WTC11 (cell line): ENCODE results near the gene GOLGA3. TPM values are rescaled to one million over a fixed set of nuclear protein-coding genes. Genes with fewer than 3 reads are reported as not detected.

Experiments used
- ATAC-seq: fragments of 200-7000 bp; cut with Tn5 transposase; 2 replicates; pipeline ENCODE4 v1.10.0; 2021; ENCODE audit warnings: mild to moderate bottlenecking, moderate library complexity
- CTCF ChIA-PET: fragments of 300-600 bp; sonication (Branson Sonifier 250); formaldehyde crosslinking; loops from one replicate; lab custom pipeline; 2021; ENCODE audit warnings: antibody characterized with exemption; lab: Charles Lee
- POLR2A ChIA-PET: fragments of 350-600 bp; sonication (Branson Sonifier 250); formaldehyde crosslinking; loops from one replicate; lab custom pipeline; 2021; ENCODE audit warnings: antibody characterized with exemption; lab: Charles Lee
- DNase-seq: peaks from one replicate; pipeline ENCODE4 v3.0.0; 2021; ENCODE audit warnings: low spot score
- H3K27ac Mint-ChIP-seq: 2 replicates; pipeline ENCODE4 v1.8.0; 2021; ENCODE audit warnings: mixed read lengths
- H3K27me3 Mint-ChIP-seq: 2 replicates; pipeline ENCODE4 v1.8.0; 2021; ENCODE audit warnings: low read depth, mild to moderate bottlenecking, moderate library complexity, mixed read lengths
- H3K36me3 Mint-ChIP-seq: 2 replicates; pipeline ENCODE4 v1.8.0; 2021; ENCODE audit warnings: mixed read lengths
- H3K4me1 Mint-ChIP-seq: 2 replicates; pipeline ENCODE4 v1.8.0; 2022; ENCODE audit warnings: mixed read lengths
- H3K4me3 Mint-ChIP-seq: 2 replicates; pipeline ENCODE4 v1.8.0; 2021; ENCODE audit warnings: mild to moderate bottlenecking, moderate library complexity, mixed read lengths
- H3K9me3 Mint-ChIP-seq: 2 replicates; pipeline ENCODE4 v1.8.0; 2021; ENCODE audit warnings: mixed read lengths
- ATF1 ChIP-seq: sonication (generic); formaldehyde crosslinking; IDR thresholded peaks from 2 replicates; pipeline ENCODE4 v1.8.1; 2023; ENCODE audit warnings: mild to moderate bottlenecking, moderate library complexity, missing genetic modification reagents
- EMX1 ChIP-seq: fragments of 250-450 bp; sonication (Bioruptor Pico); IDR thresholded peaks from 2 replicates; pipeline ENCODE4 v1.8.0; 2021; ENCODE audit warnings: mild to moderate bottlenecking
- ESRRA ChIP-seq: sonication (generic); formaldehyde crosslinking; IDR thresholded peaks from 2 replicates; pipeline ENCODE4 v1.8.1; 2022; ENCODE audit warnings: mild to moderate bottlenecking, missing genetic modification reagents, borderline replicate concordance
- ETV6 ChIP-seq: sonication (generic); formaldehyde crosslinking; IDR thresholded peaks from 2 replicates; pipeline ENCODE4 v1.8.1; 2022; ENCODE audit warnings: mild to moderate bottlenecking, missing genetic modification reagents
- FOXK1 ChIP-seq: sonication (generic); formaldehyde crosslinking; IDR thresholded peaks from 2 replicates; pipeline ENCODE4 v1.8.0; 2022; ENCODE audit warnings: mild to moderate bottlenecking, moderate library complexity, missing genetic modification reagents
- GRHL2 ChIP-seq: fragments of 250-450 bp; sonication (Bioruptor Pico); IDR thresholded peaks from 2 replicates; pipeline ENCODE4 v1.8.0; 2022; ENCODE audit warnings: mild to moderate bottlenecking, moderate library complexity; ENCODE audit not compliant: insufficient replicate concordance, severe bottlenecking
- GTF2I ChIP-seq: fragments of 250-450 bp; sonication (Bioruptor Pico); conservative IDR thresholded peaks from 2 replicates; pipeline ENCODE4 v1.4.0; 2021; ENCODE audit warnings: mild to moderate bottlenecking
- JUN ChIP-seq: sonication (generic); formaldehyde crosslinking; IDR thresholded peaks from 2 replicates; pipeline ENCODE4 v1.8.0; 2023; ENCODE audit warnings: mild to moderate bottlenecking, missing genetic modification reagents
- NFATC4 ChIP-seq: fragments of 250-450 bp; sonication (Bioruptor Pico); IDR thresholded peaks from 2 replicates; pipeline ENCODE4 v1.9.0; 2021; ENCODE audit warnings: mild to moderate bottlenecking
- NR2C2 ChIP-seq: sonication (generic); formaldehyde crosslinking; IDR thresholded peaks from 2 replicates; pipeline ENCODE4 v1.8.0; 2022; ENCODE audit warnings: mild to moderate bottlenecking, missing genetic modification reagents
- SMAD3 ChIP-seq: sonication (generic); formaldehyde crosslinking; IDR thresholded peaks from 2 replicates; pipeline ENCODE4 v1.8.0; 2022; ENCODE audit warnings: missing genetic modification reagents, mild to moderate bottlenecking, borderline replicate concordance
- TEAD1 ChIP-seq: sonication (generic); formaldehyde crosslinking; IDR thresholded peaks from 2 replicates; pipeline ENCODE4 v1.8.0; 2022; ENCODE audit warnings: mild to moderate bottlenecking, missing genetic modification reagents
- ZNF121 ChIP-seq: sonication (generic); formaldehyde crosslinking; IDR thresholded peaks from 2 replicates; pipeline ENCODE4 v1.8.0; 2023; ENCODE audit warnings: missing genetic modification reagents
- ZNF416 ChIP-seq: fragments of 250-450 bp; sonication (Bioruptor Pico); IDR thresholded peaks from 2 replicates; pipeline ENCODE4 v1.9.0; 2021; ENCODE audit warnings: mild to moderate bottlenecking, inconsistent platforms
- total RNA-seq: library from RNA; stranded (reverse); gene quantifications from 3 replicates; pipeline ENCODE4 v1.2.3, GENCODE V29; 2021
- TF ChIP-seq, protein P1 (sequence below): sonication (generic); formaldehyde crosslinking; IDR thresholded peaks from 2 replicates; pipeline ENCODE4 v1.8.1; 2022; ENCODE audit warnings: low read depth, missing genetic modification reagents, borderline replicate concordance
- TF ChIP-seq, protein P2 (sequence below): fragments of 250-450 bp; sonication (Bioruptor Pico); IDR thresholded peaks from 2 replicates; pipeline ENCODE4 v1.9.0; 2021; ENCODE audit warnings: mild to moderate bottlenecking, borderline replicate concordance
- TF ChIP-seq, protein P3 (sequence below): fragments of 250-450 bp; sonication (Bioruptor Pico); IDR thresholded peaks from 2 replicates; pipeline ENCODE4 v1.9.0; 2021; ENCODE audit warnings: mild to moderate bottlenecking

GOLGA3 gene
- total RNA-seq, 1 experiment from 2014 or later = 47.8 TPM

DNA sequence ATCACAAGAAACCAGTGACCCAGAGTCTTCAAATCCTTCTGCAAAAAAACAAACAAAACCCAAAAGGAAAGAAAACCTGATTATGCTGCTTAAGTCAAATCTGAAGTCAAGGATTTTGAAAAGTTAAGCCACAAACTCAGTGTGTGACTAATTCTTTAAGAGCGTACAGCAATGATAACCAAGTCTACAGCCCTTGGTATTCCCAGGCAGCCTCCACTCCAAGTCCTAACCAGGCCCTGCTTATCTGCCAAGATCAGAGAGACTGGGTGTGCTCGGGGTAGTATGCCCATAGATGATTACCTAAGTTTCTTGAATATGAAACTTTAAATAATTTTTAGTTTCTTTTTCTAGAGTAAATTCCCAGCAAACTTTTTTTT lies 104.9 kb downstream of the GOLGA3 start (continued):
- TF ChIP-seq NFATC4 = no peak
- TF ChIP-seq, protein P1, sequence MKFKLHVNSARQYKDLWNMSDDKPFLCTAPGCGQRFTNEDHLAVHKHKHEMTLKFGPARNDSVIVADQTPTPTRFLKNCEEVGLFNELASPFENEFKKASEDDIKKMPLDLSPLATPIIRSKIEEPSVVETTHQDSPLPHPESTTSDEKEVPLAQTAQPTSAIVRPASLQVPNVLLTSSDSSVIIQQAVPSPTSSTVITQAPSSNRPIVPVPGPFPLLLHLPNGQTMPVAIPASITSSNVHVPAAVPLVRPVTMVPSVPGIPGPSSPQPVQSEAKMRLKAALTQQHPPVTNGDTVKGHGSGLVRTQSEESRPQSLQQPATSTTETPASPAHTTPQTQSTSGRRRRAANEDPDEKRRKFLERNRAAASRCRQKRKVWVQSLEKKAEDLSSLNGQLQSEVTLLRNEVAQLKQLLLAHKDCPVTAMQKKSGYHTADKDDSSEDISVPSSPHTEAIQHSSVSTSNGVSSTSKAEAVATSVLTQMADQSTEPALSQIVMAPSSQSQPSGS (CRISPR knock-in tag) = no peak
- no peak for TF ChIP-seq ESRRA (CRISPR knock-in tag)
- TF ChIP-seq SMAD3 = no peak
- no peak for TF ChIP-seq ZNF416

DNA sequence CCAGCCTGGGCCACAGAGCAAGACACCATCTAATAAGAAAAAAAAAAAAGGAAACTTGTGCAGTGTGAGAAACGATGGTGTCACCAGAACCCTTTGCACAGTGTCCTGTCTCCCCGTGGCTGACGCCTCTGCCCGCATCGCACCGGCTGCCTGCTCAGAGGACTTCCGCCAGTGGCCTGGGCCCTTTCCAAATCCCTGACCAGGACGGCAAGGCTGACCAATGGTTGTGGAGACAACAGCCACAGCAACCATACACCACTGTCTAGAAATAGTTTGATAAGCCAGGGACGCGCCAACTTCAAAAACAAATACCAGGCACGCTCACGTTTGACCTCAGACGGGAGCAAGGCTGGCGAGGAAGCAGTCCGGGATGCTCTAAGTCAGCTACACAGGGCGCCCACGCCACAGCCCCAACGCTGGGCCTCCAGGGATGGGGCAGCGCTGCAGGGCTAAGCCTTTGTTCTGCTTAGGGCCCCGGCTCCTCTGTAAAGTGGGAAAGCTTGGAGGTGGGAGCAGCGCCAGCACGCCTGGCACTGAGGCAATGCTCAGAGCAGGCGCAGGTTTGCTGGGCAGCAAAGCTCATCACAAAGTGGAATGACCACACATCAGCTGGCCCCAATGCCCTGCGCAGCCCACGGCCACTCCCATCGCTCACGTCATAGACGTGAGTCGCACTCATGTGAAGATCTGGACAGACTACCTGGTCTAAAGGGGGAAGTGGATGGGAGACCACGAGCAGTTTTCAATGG lies 105.5 kb downstream of the GOLGA3 start:
- TF ChIP-seq ATF1 (CRISPR knock-in tag) (no peak), ZNF416 (0 out of 2 replicates have a peak, but pooled peaks have one; percentile 27)
- peak overlapping the region; percentile 82; the same call in 1 of the 2 replicates for H3K27ac Mint-ChIP-seq
- H3K36me3 Mint-ChIP-seq = peaks cover 67% of the 10 kb centered on the region
- no peak for ATAC-seq
- CTCF ChIA-PET = no interaction called here
- no peaks in the 10 kb centered on the region for H3K4me1 Mint-ChIP-seq
- no peaks in the 10 kb centered on the region for H3K9me3 Mint-ChIP-seq
- H3K4me3 Mint-ChIP-seq = no peak overlapping the region
- no peak for DNase-seq
- POLR2A ChIA-PET = interaction anchor here (0.7 kb wide), 1 partner anchor 14 kb away, joined by 4 read pairs; no protein-coding TSS in a partner anchor
- no peaks in the 10 kb centered on the region for H3K27me3 Mint-ChIP-seq

DNA sequence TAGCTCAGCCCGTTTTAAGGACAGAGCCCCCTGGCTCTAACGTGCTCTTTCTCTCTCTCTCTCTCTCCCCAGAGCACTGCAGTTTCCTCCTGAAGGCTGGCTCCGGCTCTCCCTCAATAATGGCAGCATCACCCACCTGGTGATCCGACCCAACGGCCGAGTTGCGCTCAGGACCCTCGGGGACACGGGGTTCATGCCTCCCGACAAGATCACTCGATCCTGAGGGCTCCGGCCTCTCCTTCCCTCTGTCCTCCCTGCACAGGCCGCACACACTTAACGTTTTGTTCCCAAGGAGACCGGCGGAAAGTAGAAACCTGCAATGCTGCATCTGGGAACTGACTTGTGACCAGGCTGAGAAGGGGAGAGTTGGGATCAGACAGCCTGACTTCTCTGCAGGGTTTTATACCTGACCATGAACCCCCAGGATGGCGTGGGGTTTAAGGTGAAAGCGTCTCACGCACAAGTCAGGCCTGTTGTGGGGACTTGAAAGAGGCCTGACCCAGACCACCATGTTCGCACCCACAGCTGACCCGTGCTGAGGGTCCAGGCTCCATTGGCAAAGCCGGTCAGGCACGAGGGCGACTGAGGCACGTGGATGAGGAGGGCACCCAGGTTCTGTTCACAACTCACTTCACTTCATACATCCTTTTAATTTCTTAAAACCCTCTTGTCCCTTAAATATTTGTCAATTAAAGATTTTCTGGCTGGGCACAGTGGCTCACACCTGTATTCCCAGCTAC lies 107.9 kb downstream of the GOLGA3 start:
- TF ChIP-seq ZNF121 (CRISPR knock-in tag) (no peak), ZNF416 (no peak), FOXK1 (CRISPR knock-in tag) (no peak), EMX1 (CRISPR knock-in tag) (no peak), JUN (CRISPR knock-in tag) (no peak), TEAD1 (CRISPR knock-in tag) (no peak), GTF2I (CRISPR knock-in tag) (no peak), NR2C2 (no peak), GRHL2 (CRISPR knock-in tag) (no peak), ETV6 (CRISPR knock-in tag) (no peak)
- TF ChIP-seq, protein P2, sequence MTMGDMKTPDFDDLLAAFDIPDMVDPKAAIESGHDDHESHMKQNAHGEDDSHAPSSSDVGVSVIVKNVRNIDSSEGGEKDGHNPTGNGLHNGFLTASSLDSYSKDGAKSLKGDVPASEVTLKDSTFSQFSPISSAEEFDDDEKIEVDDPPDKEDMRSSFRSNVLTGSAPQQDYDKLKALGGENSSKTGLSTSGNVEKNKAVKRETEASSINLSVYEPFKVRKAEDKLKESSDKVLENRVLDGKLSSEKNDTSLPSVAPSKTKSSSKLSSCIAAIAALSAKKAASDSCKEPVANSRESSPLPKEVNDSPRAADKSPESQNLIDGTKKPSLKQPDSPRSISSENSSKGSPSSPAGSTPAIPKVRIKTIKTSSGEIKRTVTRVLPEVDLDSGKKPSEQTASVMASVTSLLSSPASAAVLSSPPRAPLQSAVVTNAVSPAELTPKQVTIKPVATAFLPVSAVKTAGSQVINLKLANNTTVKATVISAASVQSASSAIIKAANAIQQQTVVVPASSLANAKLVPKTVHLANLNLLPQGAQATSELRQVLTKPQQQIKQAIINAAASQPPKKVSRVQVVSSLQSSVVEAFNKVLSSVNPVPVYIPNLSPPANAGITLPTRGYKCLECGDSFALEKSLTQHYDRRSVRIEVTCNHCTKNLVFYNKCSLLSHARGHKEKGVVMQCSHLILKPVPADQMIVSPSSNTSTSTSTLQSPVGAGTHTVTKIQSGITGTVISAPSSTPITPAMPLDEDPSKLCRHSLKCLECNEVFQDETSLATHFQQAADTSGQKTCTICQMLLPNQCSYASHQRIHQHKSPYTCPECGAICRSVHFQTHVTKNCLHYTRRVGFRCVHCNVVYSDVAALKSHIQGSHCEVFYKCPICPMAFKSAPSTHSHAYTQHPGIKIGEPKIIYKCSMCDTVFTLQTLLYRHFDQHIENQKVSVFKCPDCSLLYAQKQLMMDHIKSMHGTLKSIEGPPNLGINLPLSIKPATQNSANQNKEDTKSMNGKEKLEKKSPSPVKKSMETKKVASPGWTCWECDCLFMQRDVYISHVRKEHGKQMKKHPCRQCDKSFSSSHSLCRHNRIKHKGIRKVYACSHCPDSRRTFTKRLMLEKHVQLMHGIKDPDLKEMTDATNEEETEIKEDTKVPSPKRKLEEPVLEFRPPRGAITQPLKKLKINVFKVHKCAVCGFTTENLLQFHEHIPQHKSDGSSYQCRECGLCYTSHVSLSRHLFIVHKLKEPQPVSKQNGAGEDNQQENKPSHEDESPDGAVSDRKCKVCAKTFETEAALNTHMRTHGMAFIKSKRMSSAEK (CRISPR knock-in tag) = no peak
- TF ChIP-seq, protein P3, sequence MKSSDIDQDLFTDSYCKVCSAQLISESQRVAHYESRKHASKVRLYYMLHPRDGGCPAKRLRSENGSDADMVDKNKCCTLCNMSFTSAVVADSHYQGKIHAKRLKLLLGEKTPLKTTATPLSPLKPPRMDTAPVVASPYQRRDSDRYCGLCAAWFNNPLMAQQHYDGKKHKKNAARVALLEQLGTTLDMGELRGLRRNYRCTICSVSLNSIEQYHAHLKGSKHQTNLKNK = no peak
- DNase-seq (no peak), ATAC-seq (no peak)
- Mint-ChIP-seq H3K9me3 (no peaks in the 10 kb centered on the region), H3K27ac (no peak overlapping the region; the same call in 1 of the 2 replicates), H3K4me1 (no peaks in the 10 kb centered on the region), H3K27me3 (no peaks in the 10 kb centered on the region), H3K36me3 (peaks cover 58% of the 10 kb centered on the region), H3K4me3 (no peak overlapping the region)
- ChIA-PET POLR2A (no interaction called here), CTCF (interaction anchor here (0.8 kb wide), 1 partner anchor 48 kb away, joined by 3 read pairs; no protein-coding TSS in a partner anchor)
